GM21447 (cell line): ENCODE data around the gene SMYD3.
"Not testable (repeated sequence)": the region's sequence is repeated elsewhere in the genome, so short reads cannot be mapped to it uniquely, and the experiment has no call there.

Source experiments
- ATAC-seq: cut with Tn5 transposase; IDR thresholded peaks from one replicate; pipeline ENCODE4 v1.9.1; 2021; ENCODE audit not compliant: unreplicated experiment

SMYD3 gene

GRCh38 chr1:245797592-245798348 is 709.3 kb downstream of the SMYD3 start:
- ATAC-seq: no peak

DNA sequence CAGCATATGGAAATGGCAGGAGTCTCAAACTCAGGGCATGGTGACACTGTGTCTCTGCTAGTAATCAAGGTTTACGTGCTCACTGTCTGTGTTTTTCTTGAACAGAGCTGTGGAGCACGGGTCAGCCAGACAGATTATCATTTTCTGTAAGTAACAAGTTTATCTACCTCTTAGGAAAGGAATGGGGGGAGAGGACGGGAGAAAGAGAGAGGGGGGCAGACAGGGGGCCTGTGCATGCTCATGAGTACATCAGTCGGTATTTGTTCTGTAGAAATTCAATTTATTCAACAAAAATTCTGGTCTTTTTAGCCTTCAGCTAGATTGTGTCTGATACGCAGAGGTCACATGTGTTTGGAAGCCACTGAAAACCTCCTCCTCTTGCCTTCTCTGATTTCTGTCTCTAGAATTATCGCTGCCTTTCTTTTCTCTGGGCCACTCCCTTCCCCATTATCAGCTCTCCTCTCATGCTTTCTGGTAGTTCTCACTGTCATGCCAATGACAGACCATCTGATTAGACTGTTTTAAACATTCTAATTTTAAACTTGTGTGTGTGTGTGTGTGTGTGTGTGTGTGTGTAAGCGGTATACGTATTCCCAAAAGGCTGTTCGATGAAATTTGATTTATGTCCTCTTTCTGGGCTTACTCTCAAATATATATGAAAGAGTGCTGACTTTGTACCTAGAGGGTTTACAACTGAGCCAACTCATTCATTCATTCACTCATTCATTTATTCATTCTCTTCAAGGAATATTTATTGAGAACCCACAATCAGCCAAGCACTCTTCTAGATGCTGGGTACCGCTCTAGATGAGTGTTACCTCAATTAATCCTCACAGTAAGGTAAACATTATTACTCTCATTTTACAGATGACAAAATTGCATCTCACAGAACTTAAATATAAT is 715.4 kb downstream of the SMYD3 start:
- no peak for ATAC-seq

- no peak for ATAC-seq
These were observed 716.6 kb downstream of the SMYD3 start for GRCh38 chr1:245790441-245790840.

DNA sequence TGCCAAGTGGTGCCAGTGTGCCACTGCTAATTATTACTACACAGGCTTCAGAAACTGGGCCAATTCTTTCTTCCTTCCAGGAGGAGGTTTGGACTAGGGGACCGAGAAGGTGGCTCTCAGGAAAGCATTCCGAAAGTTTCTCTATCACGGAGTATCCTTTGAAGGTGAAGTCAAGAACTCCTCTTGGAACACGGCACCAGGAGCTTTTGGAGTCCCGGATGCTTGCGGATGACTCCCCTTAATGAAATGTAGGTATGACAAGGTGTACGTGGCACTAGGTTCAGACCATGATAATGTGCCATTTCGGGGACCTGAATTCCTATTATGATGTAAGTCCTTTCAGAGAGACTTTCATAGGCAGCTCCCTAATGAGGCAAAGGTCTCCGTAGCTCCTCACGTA is 718.2 kb downstream of the SMYD3 start:
- ATAC-seq: no peak

GRCh38 chr1:245788269-245788668 is 718.8 kb downstream of the SMYD3 start:
- ATAC-seq: no peak

DNA sequence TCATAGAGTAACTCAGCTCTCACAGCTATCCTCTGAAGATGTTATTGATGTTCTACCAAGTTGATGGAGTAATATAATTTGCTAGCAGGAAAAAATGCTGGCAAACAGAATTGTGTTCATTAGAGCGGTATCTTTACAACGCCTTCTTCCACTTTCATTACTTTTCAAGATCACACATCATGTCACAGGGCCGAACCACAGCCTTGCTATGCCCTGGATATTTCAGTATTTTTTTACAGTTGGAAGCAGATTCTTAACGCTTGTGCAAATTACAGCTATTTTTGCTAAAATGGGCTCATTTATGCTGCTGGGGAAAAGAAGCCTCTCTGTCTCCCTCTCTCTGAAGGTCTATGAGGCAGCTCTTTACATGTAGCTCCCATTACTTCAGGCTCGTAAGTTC is 720.1 kb downstream of the SMYD3 start:
- ATAC-seq: no peak

- no peak for ATAC-seq
These were observed 727.0 kb downstream of the SMYD3 start for GRCh38 chr1:245779797-245780755.

DNA sequence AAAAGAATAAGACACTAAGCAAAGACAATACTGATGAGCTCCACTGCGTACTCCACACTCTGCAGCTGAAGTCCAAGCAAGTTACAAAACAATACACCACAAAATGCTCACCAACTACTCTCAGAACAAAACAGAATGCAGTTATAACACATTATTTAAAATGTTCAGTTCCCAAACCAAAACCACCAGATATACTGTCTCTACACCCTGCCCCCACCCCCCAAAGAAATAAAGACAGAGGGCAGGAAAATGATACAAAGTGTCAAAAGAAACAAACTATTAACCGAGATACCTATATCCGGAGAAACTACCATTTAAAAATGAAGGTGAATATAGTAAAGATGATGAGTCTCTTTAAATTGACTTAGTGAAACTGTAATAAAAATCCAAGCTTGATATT is 729.3 kb downstream of the SMYD3 start:
- ATAC-seq: no peak

DNA sequence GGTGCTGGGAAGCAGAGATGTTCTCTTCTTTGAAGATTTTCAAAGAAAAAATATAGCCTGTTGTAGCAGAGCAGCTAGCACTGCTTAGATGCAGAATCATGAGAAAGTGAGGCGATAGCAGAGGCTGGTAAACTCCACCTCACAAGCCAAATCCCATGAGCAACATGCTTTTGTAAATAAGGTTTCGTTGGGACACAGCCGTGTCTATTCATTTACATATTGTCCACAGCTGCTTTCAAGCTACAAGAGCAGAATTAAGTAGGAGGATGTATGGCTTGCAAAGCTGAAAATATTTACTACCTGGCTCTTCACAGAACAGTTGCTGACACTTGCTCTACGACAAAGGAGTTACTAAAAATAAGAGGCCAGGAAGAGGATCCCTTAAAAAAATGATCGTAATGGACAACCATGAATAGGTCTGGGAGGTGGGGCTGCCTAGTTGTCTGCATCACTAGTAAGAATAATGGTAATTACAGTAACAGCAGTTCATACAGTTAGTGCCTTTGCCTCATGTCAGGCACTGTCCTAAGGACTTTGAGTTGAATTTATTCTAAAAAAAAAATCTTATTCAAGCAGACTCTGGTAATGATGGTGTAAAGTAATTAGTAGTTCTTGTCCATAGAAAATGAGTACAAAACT is 730.3 kb downstream of the SMYD3 start:
- no peak for ATAC-seq

- no peak for ATAC-seq
These were observed 730.9 kb downstream of the SMYD3 start for GRCh38 chr1:245776139-245776538.

DNA sequence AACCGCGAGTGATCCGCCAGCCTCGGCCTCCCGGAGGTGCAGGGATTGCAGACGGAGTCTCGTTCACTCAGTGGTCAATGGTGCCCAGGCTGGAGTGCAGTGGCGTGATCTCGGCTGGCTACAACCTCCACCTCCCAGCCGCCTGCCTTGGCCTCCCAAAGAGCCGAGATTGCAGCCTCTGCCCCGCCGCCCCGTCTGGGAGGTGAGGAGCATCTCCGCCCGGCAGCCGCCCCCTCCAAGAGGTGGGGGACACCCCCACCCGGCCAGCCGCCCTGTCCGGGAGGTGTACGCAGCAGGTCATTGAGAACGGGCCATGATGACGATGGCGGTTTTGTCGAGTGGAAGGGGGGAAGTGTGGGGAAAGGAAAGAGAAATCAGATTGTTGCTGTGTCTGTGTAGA is 732.1 kb downstream of the SMYD3 start:
- not testable (repeated sequence) for ATAC-seq

- ATAC-seq: no peak
These were observed 732.9 kb downstream of the SMYD3 start for GRCh38 chr1:245774196-245774595.

GRCh38 chr1:245773344-245773743 is 733.7 kb downstream of the SMYD3 start:
- no peak for ATAC-seq

- no peak for ATAC-seq
These were observed 734.3 kb downstream of the SMYD3 start for GRCh38 chr1:245772739-245773138.

DNA sequence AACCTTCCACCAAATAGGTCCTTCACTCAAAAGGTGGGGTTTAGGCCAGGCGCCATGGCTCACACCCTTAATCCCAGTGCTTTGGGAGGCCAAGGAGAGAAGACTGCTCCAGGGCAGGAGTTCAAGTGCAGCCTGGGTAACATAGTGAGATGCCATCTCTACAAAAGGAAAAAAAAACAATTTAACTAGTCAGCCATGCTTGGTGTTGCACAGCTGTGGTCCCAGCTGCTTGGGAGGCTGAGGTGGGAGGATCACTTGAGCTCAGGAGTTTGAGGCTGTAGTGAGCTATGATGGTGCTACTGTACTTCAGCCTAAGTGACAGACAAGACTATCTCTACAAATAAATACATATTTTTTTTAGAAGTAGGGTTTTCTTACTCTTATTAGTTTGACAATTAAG is 734.8 kb downstream of the SMYD3 start:
- no peak for ATAC-seq

- no peak for ATAC-seq
These were observed 735.4 kb downstream of the SMYD3 start for GRCh38 chr1:245771511-245772281.

DNA sequence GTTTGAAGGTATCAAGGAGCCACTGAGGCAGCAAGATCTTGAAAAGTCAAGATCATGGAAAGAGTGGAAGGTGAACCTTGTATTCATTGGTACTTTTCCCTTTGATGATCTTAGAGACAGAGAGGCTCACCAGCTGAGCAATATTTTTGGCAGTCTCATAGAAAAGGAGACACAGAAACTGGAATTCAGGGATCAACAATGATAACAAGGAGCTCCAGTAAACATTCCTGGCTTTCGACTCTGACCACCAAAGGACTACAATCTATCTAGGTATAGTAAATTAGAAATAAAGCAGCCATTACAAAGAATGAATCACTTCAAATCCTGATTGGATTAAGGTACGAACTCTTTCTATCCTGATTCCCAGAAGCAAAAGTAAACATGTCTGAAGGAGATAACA is 736.9 kb downstream of the SMYD3 start:
- no peak for ATAC-seq

DNA sequence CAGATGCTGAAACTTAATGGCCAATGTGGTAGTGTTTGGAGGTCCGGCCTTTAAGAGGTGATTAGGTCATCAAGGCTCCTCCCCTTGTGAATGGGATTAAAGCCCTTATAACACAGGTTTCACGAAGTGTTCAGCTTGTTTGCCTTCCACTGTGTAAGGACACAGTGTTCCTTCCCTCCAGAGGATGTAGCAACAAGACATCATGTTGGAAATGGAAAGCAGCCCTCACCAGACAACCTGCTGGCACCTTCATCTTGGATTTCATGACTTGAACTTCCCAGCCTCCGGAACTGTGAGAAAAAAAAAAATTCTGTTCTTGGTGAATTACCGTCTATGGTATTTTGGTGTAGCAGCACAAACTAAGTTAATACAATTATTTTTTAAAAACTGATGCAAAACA is 738.5 kb downstream of the SMYD3 start:
- ATAC-seq: no peak

DNA sequence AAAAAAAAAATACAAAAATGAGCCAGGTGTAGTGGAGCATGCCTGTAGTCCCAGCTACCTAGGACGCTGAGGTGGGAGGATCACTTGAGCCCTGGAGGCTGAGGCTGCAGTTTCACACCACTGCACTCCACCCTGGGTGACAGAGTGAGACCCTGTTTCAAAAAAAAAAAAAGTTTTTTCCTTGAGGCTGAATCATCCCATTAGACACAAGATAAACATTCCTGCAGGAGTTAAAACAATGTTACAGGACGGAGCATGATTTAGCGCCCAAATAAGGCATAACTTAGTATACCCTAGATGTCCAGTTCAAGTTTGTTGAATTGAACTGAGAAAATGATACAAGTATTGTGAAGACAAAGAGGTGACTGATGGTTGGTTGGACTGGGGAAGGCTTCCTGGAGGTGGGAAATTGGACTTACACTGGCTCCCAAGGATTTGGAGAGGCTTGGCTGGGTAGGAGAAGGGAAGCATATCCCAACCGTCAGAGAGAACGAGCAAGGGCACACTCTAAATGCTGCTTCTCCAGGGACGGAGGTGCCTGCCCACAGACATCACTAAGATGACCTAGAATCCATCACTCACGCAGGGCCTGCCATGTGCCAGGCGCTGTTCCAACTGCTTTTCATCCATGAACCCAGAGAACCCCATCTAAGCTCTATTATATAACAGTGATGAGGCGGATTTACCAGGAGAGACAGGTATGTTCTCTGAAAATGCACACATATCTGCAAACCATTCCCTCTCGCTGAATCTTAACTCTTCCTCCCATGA is 741.7 kb downstream of the SMYD3 start:
- ATAC-seq: no peak
